ENCODE measurements around the gene UBAP2L. TPM values are rescaled to one million over a fixed set of nuclear protein-coding genes. Genes with fewer than 3 reads are reported as not detected.

The UBAP2L gene
- polyA plus RNA-seq, 4 donors: 29.7 to 133 (median 41.1) TPM

DNA sequence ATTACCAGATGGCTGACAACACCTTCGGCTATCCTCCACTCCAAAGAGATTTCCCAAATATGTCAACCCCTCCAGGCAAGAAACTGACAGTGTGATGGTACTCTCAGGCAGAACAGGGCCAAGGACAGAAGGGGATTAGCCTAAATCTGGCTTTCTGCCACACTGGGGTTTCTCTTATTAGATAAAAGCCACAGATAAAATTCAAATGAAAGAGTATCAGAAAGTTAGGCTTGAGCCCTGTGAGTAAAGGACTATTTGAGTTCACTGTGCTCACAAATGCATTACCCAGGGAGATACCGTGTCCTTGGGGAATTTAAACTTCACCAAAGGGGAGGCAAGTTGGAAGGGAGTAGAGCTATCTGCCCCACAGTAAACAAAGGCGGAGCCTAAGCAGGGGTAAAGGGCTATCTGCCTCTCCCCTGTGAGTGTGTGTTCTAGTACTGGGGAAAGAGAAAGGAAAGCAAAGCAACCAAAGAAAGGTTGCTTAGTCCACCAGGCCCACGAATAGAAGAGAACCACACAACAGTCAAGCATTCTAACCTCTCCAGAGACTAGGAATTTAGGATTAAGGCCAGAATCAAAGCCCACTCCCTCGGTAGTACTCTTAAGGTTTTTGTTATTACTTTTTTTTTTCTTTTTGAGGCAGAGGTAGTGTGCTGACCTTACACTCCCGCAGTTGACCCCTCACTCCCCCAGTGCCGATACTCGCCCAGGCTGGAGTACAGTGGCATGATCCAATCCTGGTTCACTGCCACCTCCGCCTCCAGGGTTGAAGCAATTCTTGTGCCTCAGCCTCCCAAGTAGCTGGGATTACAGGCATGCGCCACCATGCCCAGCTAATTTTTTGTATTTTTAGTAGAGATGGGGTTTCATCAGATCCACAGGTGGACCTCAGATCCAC is 41.6 kb upstream of the UBAP2L start:
- Histone ChIP-seq H3K27me3 (ENCODE audit: control insufficient read depth in 3 of 3, insufficient read depth in 3 of 3, low read length in 3 of 3) (no peaks in the 10 kb centered on the region), H3K4me1 (ENCODE audit: control insufficient read depth in 3 of 3, insufficient read depth in 2 of 3, low read depth in 1 of 3, low read length in 2 of 3) (peaks cover 10 to 47% (median 46%) of the 10 kb centered on the region in 3 donors), H3K36me3 (ENCODE audit: control insufficient read depth in 3 of 3, insufficient read depth in 2 of 3, low read depth in 1 of 3, low read length in 3 of 3) (peaks cover 4 to 22% (median 5%) of the 10 kb centered on the region in 3 donors), H3K9me3 (ENCODE audit: control insufficient read depth in 2 of 2, insufficient read depth in 1 of 2, low read depth in 1 of 2, low read length in 1 of 2) (no peaks in the 10 kb centered on the region), H3K27ac (ENCODE audit: low read depth in 1 of 3, low read length in 2 of 3) (peak overlapping the region; percentile 54 to 96 (median 86)), H3K4me3 (ENCODE audit: low read depth in 1 of 3, low read length in 3 of 3) (peak overlapping the region in 2 of 3 donors; percentile 14 to 38)
- 34 to 53% (median 37%) methylated on average over 10 of the region's 10 CpGs for WGBS, 3 donors
- DNase-seq: peak; percentile 74 to 88
- no peak for FAIRE-seq

DNA sequence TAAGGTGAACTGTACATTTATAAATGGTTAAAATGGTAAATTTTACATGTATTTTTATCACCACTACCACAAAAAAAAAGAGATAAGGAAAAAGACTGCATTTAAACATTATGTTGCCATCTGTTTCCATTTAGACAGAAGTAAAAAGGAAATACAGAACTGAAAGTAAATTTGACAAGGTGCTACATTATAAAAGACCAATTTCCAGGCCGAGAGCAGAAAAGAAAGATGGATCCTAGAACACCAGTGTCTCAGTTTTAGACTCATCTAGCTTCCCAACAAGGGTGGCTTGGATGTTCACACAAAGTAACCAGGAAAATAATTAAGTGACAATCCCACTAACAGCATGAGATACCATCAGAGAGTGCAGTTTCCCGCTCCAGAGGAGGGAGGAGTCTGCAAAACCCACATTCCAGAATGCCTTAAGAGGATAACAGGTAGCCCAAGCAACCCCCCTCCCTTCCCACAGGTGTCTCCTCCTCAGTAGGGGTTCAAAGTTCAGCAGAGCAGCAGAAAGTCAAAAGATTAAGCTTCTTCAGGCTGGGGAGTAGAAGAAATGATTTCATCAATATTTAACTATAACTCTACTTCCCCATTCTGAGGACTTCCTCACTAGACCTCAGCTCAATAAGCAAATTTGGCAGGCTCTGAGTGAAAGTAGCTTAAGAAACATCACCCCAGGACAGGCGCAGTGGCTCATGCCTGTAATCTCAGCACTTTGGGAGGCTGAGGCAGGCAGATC is 40.6 kb upstream of the UBAP2L start:
- Histone ChIP-seq H3K9me3 (ENCODE audit: control insufficient read depth in 2 of 2, insufficient read depth in 1 of 2, low read depth in 1 of 2, low read length in 1 of 2) (no peaks in the 10 kb centered on the region), H3K36me3 (ENCODE audit: control insufficient read depth in 3 of 3, insufficient read depth in 2 of 3, low read depth in 1 of 3, low read length in 3 of 3) (peaks cover 0 to 13% (median 3%) of the 10 kb centered on the region in 3 donors), H3K4me1 (ENCODE audit: control insufficient read depth in 3 of 3, insufficient read depth in 2 of 3, low read depth in 1 of 3, low read length in 2 of 3) (peaks cover 10 to 47% (median 46%) of the 10 kb centered on the region in 3 donors), H3K27ac (ENCODE audit: low read depth in 1 of 3, low read length in 2 of 3) (peak overlapping the region; percentile 69 to 96 (median 70)), H3K4me3 (ENCODE audit: low read depth in 1 of 3, low read length in 3 of 3) (peak overlapping the region in 1 of 3 donors; percentile 78), H3K27me3 (ENCODE audit: control insufficient read depth in 3 of 3, insufficient read depth in 3 of 3, low read length in 3 of 3) (no peaks in the 10 kb centered on the region)
- peak; percentile 75 to 86 for DNase-seq
- WGBS, 3 donors: 7 to 34% (median 27%) methylated on average over 3 of the region's 3 CpGs
- FAIRE-seq: no peak

DNA sequence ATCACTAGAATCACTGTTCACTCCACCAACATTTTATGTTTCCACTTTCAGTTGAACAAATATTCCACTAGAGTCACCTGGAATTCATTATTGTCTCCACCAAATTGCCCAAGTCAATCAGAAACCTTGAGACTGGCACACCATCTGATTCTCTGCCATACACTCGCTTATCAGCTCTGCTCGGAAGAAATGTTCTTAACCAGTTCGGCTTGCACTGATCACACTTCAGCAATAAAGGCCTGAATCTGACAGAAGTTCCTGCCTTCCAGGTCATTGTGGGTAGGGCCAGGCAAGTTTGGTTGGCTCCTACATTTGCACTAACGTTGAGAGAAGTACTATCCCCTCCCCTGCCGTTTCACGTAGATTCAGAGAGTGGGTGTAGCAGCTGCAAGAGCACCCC is 38.8 kb upstream of the UBAP2L start:
- 0% methylated on average over 6 of the region's 6 CpGs for WGBS, 3 donors
- DNase-seq (peak in 1 of 2 donors; percentile 77), FAIRE-seq (no peak)
- H3K4me1 ChIP-seq (ENCODE audit: control insufficient read depth in 3 of 3, insufficient read depth in 2 of 3, low read depth in 1 of 3, low read length in 2 of 3): peaks cover 10 to 50% (median 35%) of the 10 kb centered on the region in 3 donors
- H3K27me3 ChIP-seq (ENCODE audit: control insufficient read depth in 3 of 3, insufficient read depth in 3 of 3, low read length in 3 of 3): no peaks in the 10 kb centered on the region
- H3K36me3 ChIP-seq (ENCODE audit: control insufficient read depth in 3 of 3, insufficient read depth in 2 of 3, low read depth in 1 of 3, low read length in 3 of 3): peaks cover 0 to 7% (median 0%) of the 10 kb centered on the region in 3 donors
- peak overlapping the region; percentile 91 to 97 (median 96) for H3K27ac ChIP-seq (ENCODE audit: low read depth in 1 of 3, low read length in 2 of 3)
- no peaks in the 10 kb centered on the region for H3K9me3 ChIP-seq (ENCODE audit: control insufficient read depth in 2 of 2, insufficient read depth in 1 of 2, low read depth in 1 of 2, low read length in 1 of 2)
- peak overlapping the region; percentile 58 to 80 (median 78) for H3K4me3 ChIP-seq (ENCODE audit: low read depth in 1 of 3, low read length in 3 of 3)

GRCh38 chr1:154182344-154183045 is 38.3 kb upstream of the UBAP2L start:
- FAIRE-seq (no peak), DNase-seq (peak; percentile 90 to 91)
- Histone ChIP-seq H3K36me3 (ENCODE audit: control insufficient read depth in 3 of 3, insufficient read depth in 2 of 3, low read depth in 1 of 3, low read length in 3 of 3) (peaks cover 0 to 7% (median 0%) of the 10 kb centered on the region in 3 donors), H3K4me3 (ENCODE audit: low read depth in 1 of 3, low read length in 3 of 3) (peak overlapping the region; percentile 58 to 80 (median 78)), H3K9me3 (ENCODE audit: control insufficient read depth in 2 of 2, insufficient read depth in 1 of 2, low read depth in 1 of 2, low read length in 1 of 2) (no peaks in the 10 kb centered on the region), H3K27me3 (ENCODE audit: control insufficient read depth in 3 of 3, insufficient read depth in 3 of 3, low read length in 3 of 3) (no peaks in the 10 kb centered on the region), H3K4me1 (ENCODE audit: control insufficient read depth in 3 of 3, insufficient read depth in 2 of 3, low read depth in 1 of 3, low read length in 2 of 3) (peaks cover 9 to 46% (median 31%) of the 10 kb centered on the region in 3 donors), H3K27ac (ENCODE audit: low read depth in 1 of 3, low read length in 2 of 3) (peak overlapping the region; percentile 91 to 97 (median 96))
- WGBS, 3 donors: 0% methylated on average over 29 to 35 of the region's 35 CpGs

- Histone ChIP-seq H3K27me3 (ENCODE audit: control insufficient read depth in 3 of 3, insufficient read depth in 3 of 3, low read length in 3 of 3) (no peaks in the 10 kb centered on the region), H3K36me3 (ENCODE audit: control insufficient read depth in 3 of 3, insufficient read depth in 2 of 3, low read depth in 1 of 3, low read length in 3 of 3) (peaks cover 0 to 7% (median 0%) of the 10 kb centered on the region in 3 donors), H3K4me3 (ENCODE audit: low read depth in 1 of 3, low read length in 3 of 3) (peak overlapping the region; percentile 58 to 80 (median 78)), H3K9me3 (ENCODE audit: control insufficient read depth in 2 of 2, insufficient read depth in 1 of 2, low read depth in 1 of 2, low read length in 1 of 2) (no peaks in the 10 kb centered on the region), H3K4me1 (ENCODE audit: control insufficient read depth in 3 of 3, insufficient read depth in 2 of 3, low read depth in 1 of 3, low read length in 2 of 3) (peaks cover 5 to 38% (median 24%) of the 10 kb centered on the region in 3 donors), H3K27ac (ENCODE audit: low read depth in 1 of 3, low read length in 2 of 3) (peak overlapping the region; percentile 91 to 97 (median 96))
- DNase-seq (peak; percentile 98), FAIRE-seq (no peak)
- WGBS, 3 donors: 6 to 7% (median 6%) methylated on average over 37 to 41 of the region's 41 CpGs
Measured at GRCh38 chr1:154183046-154183915, 37.5 kb upstream of the UBAP2L start.

DNA sequence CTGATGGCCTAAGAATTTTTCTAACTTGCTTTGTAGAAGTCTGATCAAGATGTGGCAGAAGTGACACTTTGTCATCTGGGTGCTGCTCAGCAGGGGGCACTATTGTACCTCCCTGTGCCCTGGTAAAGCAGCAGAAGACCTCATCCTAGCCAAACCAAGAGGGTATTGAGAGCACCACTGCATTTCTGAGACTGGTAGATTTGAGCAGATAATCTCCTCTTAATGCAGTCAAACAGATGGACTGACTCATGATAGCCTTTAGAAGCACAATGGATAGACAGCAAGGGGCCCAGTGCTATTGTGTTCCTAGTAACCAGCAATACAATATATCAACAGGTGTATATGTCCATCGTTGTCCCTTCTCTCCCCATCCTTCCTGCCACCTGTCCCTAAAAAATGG is 34.6 kb upstream of the UBAP2L start:
- peaks cover 0 to 13% (median 2%) of the 10 kb centered on the region in 3 donors for H3K4me1 ChIP-seq (ENCODE audit: control insufficient read depth in 3 of 3, insufficient read depth in 2 of 3, low read depth in 1 of 3, low read length in 2 of 3)
- H3K9me3 ChIP-seq (ENCODE audit: control insufficient read depth in 2 of 2, insufficient read depth in 1 of 2, low read depth in 1 of 2, low read length in 1 of 2): no peaks in the 10 kb centered on the region
- H3K27ac ChIP-seq (ENCODE audit: low read depth in 1 of 3, low read length in 2 of 3): no peak overlapping the region
- H3K36me3 ChIP-seq (ENCODE audit: control insufficient read depth in 3 of 3, insufficient read depth in 2 of 3, low read depth in 1 of 3, low read length in 3 of 3): no peaks in the 10 kb centered on the region
- WGBS, 3 donors: 9 to 51% (median 44%) methylated on average over 1 of the region's 1 CpG
- peak; percentile 62 to 69 for DNase-seq
- no peaks in the 10 kb centered on the region for H3K27me3 ChIP-seq (ENCODE audit: control insufficient read depth in 3 of 3, insufficient read depth in 3 of 3, low read length in 3 of 3)
- H3K4me3 ChIP-seq (ENCODE audit: low read depth in 1 of 3, low read length in 3 of 3): no peak overlapping the region
- FAIRE-seq: no peak

- Histone ChIP-seq H3K4me3 (ENCODE audit: low read depth in 1 of 3, low read length in 3 of 3) (no peak overlapping the region), H3K27ac (ENCODE audit: low read depth in 1 of 3, low read length in 2 of 3) (no peak overlapping the region), H3K27me3 (ENCODE audit: control insufficient read depth in 3 of 3, insufficient read depth in 3 of 3, low read length in 3 of 3) (no peaks in the 10 kb centered on the region), H3K4me1 (ENCODE audit: control insufficient read depth in 3 of 3, insufficient read depth in 2 of 3, low read depth in 1 of 3, low read length in 2 of 3) (peaks cover 0 to 10% (median 0%) of the 10 kb centered on the region in 3 donors), H3K36me3 (ENCODE audit: control insufficient read depth in 3 of 3, insufficient read depth in 2 of 3, low read depth in 1 of 3, low read length in 3 of 3) (no peaks in the 10 kb centered on the region), H3K9me3 (ENCODE audit: control insufficient read depth in 2 of 2, insufficient read depth in 1 of 2, low read depth in 1 of 2, low read length in 1 of 2) (no peaks in the 10 kb centered on the region)
- 22 to 32% (median 23%) methylated on average over 2 of the region's 2 CpGs for WGBS, 3 donors
- FAIRE-seq (no peak), DNase-seq (peak; percentile 31 to 32)
Measured at GRCh38 chr1:154186852-154187501, 33.8 kb upstream of the UBAP2L start.

All from small intestine (tissue), 7 donors.